Erythroblast (primary cell): ENCODE results near the gene SLC8A3.

Experiments used
- GATA1 ChIP-seq: IDR thresholded peaks from 2 replicates; pipeline ENCODE4 v1.6.1; 2011; ENCODE audit warnings: low read depth, mild to moderate bottlenecking, control low read depth, low read length, moderate library complexity
- POLR2A ChIP-seq: IDR thresholded peaks from 2 replicates; pipeline ENCODE4 v1.6.1; 2011; ENCODE audit warnings: mild to moderate bottlenecking, low read length

GRCh38 chr14:70189456-70190077 lies 816 bp upstream of the SLC8A3 start:
- TF ChIP-seq POLR2A (no peak), GATA1 (no peak)
